Panc1 (cell line): ENCODE measurements around the gene POU2AF1. TPM values are rescaled to one million over a fixed set of nuclear protein-coding genes. Genes with fewer than 3 reads are reported as not detected.

ENCODE experiments used
- ATAC-seq: fragments of 200-7000 bp; cut with Tn5 transposase; 2 replicates; pipeline ENCODE4 v1.9.1; 2020; ENCODE audit warnings: mild to moderate bottlenecking, moderate library complexity
- BruUV-seq: library from RNA; stranded (reverse); fragments of 400-500 nt; replicated peaks from 2 replicates; lab custom pipeline; 2021; lab: Mats Ljungman, UMichigan
- CTCF ChIA-PET: fragments of 300-600 bp; sonication (Branson Sonifier 250); formaldehyde crosslinking; loops from one replicate; lab custom pipeline; 2022; ENCODE audit warnings: antibody characterized with exemption; lab: Charles Lee
- POLR2A ChIA-PET: fragments of 300-600 bp; sonication (Branson Sonifier 250); formaldehyde crosslinking; loops from one replicate; lab custom pipeline; 2022; ENCODE audit warnings: antibody characterized with exemption; lab: Charles Lee
- DNase-seq: peaks from one replicate; pipeline ENCODE4 v3.0.0-alpha.2; 2010; ENCODE audit warnings: low read depth, low spot score
- H3K27ac ChIP-seq: 2 replicates; pipeline ENCODE4 v1.5.1; 2011; ENCODE audit warnings: mild to moderate bottlenecking, low read length, inconsistent platforms
- H3K27me3 ChIP-seq: fragments of 200-500 bp; sonication (Bioruptor generic); 2 replicates; pipeline ENCODE4 v1.6.0; 2014; ENCODE audit warnings: low read length, inconsistent platforms; ENCODE audit not compliant: control insufficient read depth, insufficient read depth
- H3K36me3 ChIP-seq: fragments of 200-500 bp; sonication (Bioruptor generic); 2 replicates; pipeline ENCODE4 v1.5.1; 2014; ENCODE audit warnings: inconsistent platforms, mild to moderate bottlenecking, low read length, moderate library complexity; ENCODE audit not compliant: control insufficient read depth, insufficient read depth
- H3K4me1 ChIP-seq: 2 replicates; pipeline ENCODE4 v1.5.1; 2011; ENCODE audit warnings: inconsistent platforms, mild to moderate bottlenecking, low read length, moderate library complexity; ENCODE audit not compliant: control insufficient read depth, insufficient read depth
- H3K4me3 ChIP-seq, 2 experiments: 2 replicates each; pipeline ENCODE4 v1.5.1; 2011 to 2012; ENCODE audit warnings: low read depth in 2 of 2, low read length in 2 of 2, mild to moderate bottlenecking in 2 of 2, inconsistent platforms in 1 of 2, moderate library complexity in 1 of 2
- H3K9me3 ChIP-seq: fragments of 200-500 bp; sonication (Bioruptor generic); 2 replicates; pipeline ENCODE4 v1.5.1; 2014; ENCODE audit warnings: low read depth, mild to moderate bottlenecking, inconsistent platforms, low read length, moderate library complexity; ENCODE audit not compliant: control insufficient read depth, insufficient read depth
- POLR2AphosphoS5 ChIP-seq: IDR thresholded peaks from 2 replicates; pipeline ENCODE4 v1.6.1; 2012; ENCODE audit warnings: mild to moderate bottlenecking, low read depth, low read length, moderate library complexity
- SIN3A ChIP-seq: IDR thresholded peaks from 2 replicates; pipeline ENCODE4 v1.6.1; 2012; ENCODE audit warnings: low read depth, mild to moderate bottlenecking, low read length, moderate library complexity, borderline replicate concordance; ENCODE audit not compliant: insufficient read depth
- TCF7L2 ChIP-seq: IDR thresholded peaks from 2 replicates; pipeline ENCODE4 v1.6.1; 2011; ENCODE audit warnings: mild to moderate bottlenecking, low read depth, low read length, inconsistent platforms
- in situ Hi-C: cut with HindIII; loops from 2 replicates; pipeline ENCODE4 v1.10.0; 2016; ENCODE audit warnings: low sequenced_read_pairs, low pct_unique_long_range_greater_than_20kb
- intact Hi-C: fragments of 100-400 bp; cut with micrococcal nuclease; formaldehyde crosslinking; loops from one replicate; pipeline ENCODE4 v1.10.0; 2022; ENCODE audit not compliant: unreplicated experiment
- total RNA-seq: library from RNA; stranded (reverse); gene quantifications from one replicate; pipeline ENCODE4 v1.2.1, GENCODE V29; 2021; ENCODE audit not compliant: unreplicated experiment
- TF ChIP-seq, protein P1 (sequence below), 2 experiments: IDR thresholded peaks; 2 replicates each; pipeline ENCODE4 v1.6.1; 2011 to 2012; ENCODE audit warnings: low read depth in 2 of 2, control low read depth in 1 of 2, low read length in 1 of 2, mild to moderate bottlenecking in 1 of 2, moderate library complexity in 1 of 2; ENCODE audit not compliant: insufficient read depth in 1 of 2
- TF ChIP-seq, protein P2 (sequence below): fragments of 450-650 bp; IDR thresholded peaks from 2 replicates; pipeline ENCODE4 v1.5.1; 2017; ENCODE audit warnings: mild to moderate bottlenecking

The POU2AF1 gene
- total RNA-seq, 1 experiment from 2014 or later = 0.18 TPM

DNA sequence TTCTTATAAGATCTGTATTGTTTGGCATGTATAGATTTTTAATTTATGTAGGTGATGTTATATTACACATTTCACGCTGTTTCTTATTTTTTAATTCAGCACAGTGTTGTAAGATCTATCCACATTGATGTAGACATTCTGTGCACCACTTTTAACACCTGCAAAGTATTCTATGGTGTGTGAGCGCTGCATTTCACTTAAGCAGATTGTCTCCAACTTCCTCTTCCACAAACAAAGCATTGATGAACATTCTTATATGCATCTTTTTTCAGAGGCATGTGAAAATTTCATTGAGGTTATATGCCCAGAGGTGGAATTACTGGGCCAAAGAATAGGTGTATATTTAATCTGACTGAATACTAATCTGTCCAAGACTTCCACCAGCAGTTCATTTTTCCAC, 3.4 kb upstream of the POU2AF1 start:
- Histone ChIP-seq H3K9me3 (no peaks in the 10 kb centered on the region), H3K36me3 (no peaks in the 10 kb centered on the region), H3K27ac (no peak overlapping the region), H3K4me1 (no peaks in the 10 kb centered on the region), H3K4me3 (no peak overlapping the region), H3K27me3 (no peaks in the 10 kb centered on the region; the same call in 1 of the 2 replicates)
- no peak for DNase-seq
- intact Hi-C loops = no loop called here
- TF ChIP-seq, protein P1, sequence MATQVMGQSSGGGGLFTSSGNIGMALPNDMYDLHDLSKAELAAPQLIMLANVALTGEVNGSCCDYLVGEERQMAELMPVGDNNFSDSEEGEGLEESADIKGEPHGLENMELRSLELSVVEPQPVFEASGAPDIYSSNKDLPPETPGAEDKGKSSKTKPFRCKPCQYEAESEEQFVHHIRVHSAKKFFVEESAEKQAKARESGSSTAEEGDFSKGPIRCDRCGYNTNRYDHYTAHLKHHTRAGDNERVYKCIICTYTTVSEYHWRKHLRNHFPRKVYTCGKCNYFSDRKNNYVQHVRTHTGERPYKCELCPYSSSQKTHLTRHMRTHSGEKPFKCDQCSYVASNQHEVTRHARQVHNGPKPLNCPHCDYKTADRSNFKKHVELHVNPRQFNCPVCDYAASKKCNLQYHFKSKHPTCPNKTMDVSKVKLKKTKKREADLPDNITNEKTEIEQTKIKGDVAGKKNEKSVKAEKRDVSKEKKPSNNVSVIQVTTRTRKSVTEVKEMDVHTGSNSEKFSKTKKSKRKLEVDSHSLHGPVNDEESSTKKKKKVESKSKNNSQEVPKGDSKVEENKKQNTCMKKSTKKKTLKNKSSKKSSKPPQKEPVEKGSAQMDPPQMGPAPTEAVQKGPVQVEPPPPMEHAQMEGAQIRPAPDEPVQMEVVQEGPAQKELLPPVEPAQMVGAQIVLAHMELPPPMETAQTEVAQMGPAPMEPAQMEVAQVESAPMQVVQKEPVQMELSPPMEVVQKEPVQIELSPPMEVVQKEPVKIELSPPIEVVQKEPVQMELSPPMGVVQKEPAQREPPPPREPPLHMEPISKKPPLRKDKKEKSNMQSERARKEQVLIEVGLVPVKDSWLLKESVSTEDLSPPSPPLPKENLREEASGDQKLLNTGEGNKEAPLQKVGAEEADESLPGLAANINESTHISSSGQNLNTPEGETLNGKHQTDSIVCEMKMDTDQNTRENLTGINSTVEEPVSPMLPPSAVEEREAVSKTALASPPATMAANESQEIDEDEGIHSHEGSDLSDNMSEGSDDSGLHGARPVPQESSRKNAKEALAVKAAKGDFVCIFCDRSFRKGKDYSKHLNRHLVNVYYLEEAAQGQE (IDR thresholded peaks at IDR 0.05; ENCODE audit: insufficient read depth in 1 of 2, low read depth in 2 of 2, low read length in 1 of 2) = no peak
- TF ChIP-seq POLR2AphosphoS5 (no peak), TCF7L2 (no peak), SIN3A (no peak)
- TF ChIP-seq, protein P2, sequence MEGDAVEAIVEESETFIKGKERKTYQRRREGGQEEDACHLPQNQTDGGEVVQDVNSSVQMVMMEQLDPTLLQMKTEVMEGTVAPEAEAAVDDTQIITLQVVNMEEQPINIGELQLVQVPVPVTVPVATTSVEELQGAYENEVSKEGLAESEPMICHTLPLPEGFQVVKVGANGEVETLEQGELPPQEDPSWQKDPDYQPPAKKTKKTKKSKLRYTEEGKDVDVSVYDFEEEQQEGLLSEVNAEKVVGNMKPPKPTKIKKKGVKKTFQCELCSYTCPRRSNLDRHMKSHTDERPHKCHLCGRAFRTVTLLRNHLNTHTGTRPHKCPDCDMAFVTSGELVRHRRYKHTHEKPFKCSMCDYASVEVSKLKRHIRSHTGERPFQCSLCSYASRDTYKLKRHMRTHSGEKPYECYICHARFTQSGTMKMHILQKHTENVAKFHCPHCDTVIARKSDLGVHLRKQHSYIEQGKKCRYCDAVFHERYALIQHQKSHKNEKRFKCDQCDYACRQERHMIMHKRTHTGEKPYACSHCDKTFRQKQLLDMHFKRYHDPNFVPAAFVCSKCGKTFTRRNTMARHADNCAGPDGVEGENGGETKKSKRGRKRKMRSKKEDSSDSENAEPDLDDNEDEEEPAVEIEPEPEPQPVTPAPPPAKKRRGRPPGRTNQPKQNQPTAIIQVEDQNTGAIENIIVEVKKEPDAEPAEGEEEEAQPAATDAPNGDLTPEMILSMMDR = no peak
- ChIA-PET CTCF (no interaction called here), POLR2A (no interaction called here)
- no TSS peak for BruUV-seq
- no peak for ATAC-seq
- in situ Hi-C loops = no loop called here

DNA sequence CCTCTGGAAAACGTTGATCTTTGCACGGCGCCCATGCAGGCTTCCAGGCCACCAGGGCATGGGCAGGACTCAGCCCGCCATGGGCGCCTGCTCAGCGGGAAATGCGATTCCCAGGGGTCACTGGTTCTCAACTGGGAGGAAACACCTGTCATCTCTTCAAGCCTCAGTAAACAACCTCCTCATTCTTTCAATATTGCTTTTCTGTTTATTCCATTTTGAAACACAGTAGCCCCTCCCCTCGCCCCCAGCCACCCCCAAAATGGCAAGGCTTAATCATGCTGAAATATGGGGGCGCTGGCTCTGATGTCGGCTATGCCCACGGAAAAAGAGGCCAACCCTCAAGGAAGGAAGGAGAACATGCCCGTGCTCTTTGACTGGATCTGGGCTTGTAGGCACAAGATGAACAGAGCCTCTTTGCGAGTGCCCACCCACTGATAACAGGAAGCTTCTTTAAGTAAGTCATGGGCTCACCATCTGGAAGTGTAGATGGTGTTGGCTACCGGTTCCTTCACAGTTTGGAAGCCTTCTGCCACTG, 594 bp upstream of the POU2AF1 start:
- CTCF ChIA-PET = no interaction called here
- H3K36me3 ChIP-seq = no peaks in the 10 kb centered on the region
- no peaks in the 10 kb centered on the region; the same call in 1 of the 2 replicates for H3K27me3 ChIP-seq
- intact Hi-C loops (no loop called here), in situ Hi-C loops (no loop called here)
- H3K9me3 ChIP-seq = no peaks in the 10 kb centered on the region
- H3K4me3 ChIP-seq = no peak overlapping the region
- POLR2A ChIA-PET = no interaction called here
- DNase-seq (no peak), ATAC-seq (no peak)
- no peaks in the 10 kb centered on the region for H3K4me1 ChIP-seq
- BruUV-seq = no TSS peak
- TF ChIP-seq, protein P2 = no peak
- TF ChIP-seq, protein P1 (IDR thresholded peaks at IDR 0.05; ENCODE audit: insufficient read depth in 1 of 2, low read depth in 2 of 2, low read length in 1 of 2) = no peak
- TF ChIP-seq SIN3A = no peak
- TF ChIP-seq POLR2AphosphoS5 = no peak
- TF ChIP-seq TCF7L2 = no peak
- H3K27ac ChIP-seq = no peak overlapping the region
